Urinary bladder (tissue), 4 donors: Measurements from ENCODE around the gene PANX3. TPM values are rescaled to one million over a fixed set of nuclear protein-coding genes. Genes with fewer than 3 reads are reported as not detected.

Source experiments
- DNase-seq: peaks from one replicate; pipeline ENCODE4 v3.0.0-alpha.2; 2015; ENCODE audit errors: extremely low spot score
- H3K27ac ChIP-seq: one replicate; pipeline ENCODE4 v1.5.1; 2013; ENCODE audit warnings: low read depth, mild to moderate bottlenecking, moderate library complexity
- H3K36me3 ChIP-seq: one replicate; pipeline ENCODE4 v1.6.1; 2013; ENCODE audit warnings: mild to moderate bottlenecking, moderate library complexity; ENCODE audit not compliant: insufficient read depth
- H3K4me1 ChIP-seq: one replicate; pipeline ENCODE4 v1.6.1; 2013; ENCODE audit warnings: mild to moderate bottlenecking, moderate library complexity; ENCODE audit not compliant: insufficient read depth
- H3K4me3 ChIP-seq: one replicate; pipeline ENCODE4 v1.5.1; 2013; ENCODE audit warnings: low read depth, low read length
- WGBS: extraction: QIAGEN DNeasy Blood & Tissue Kit; methylation state at CpG from one replicate; pipeline ENCODE4 v1.1.7; 2013; 5-methylcytosine and 5-hydroxymethylcytosine counted together
- polyA plus RNA-seq: library from polyadenylated mRNA; stranded (reverse); fragments of 200-250 nt; gene quantifications from one replicate; pipeline ENCODE4 v1.2.3, GENCODE V29; 2013
- total RNA-seq: library from RNA; depleted of rRNA; stranded (reverse); fragments of >200 nt; gene quantifications from one replicate; pipeline ENCODE4 v1.2.3, GENCODE V29; 2014
- donor health status: healthy with polysubstance abuse.
- donor health status: healthy.

PANX3 gene
- total and polyA plus RNA-seq, 2 donors, result not detected

GRCh38 chr11:124627546-124627945 is 16.3 kb downstream of the PANX3 start:
- peaks cover 6% of the 10 kb centered on the region for H3K36me3 ChIP-seq

GRCh38 chr11:124629961-124630360 is 18.7 kb downstream of the PANX3 start:
- Histone ChIP-seq H3K4me3 (no peak overlapping the region), H3K4me1 (no peaks in the 10 kb centered on the region), H3K27ac (no peak overlapping the region), H3K36me3 (peaks cover 8% of the 10 kb centered on the region)
- no peak for DNase-seq
- 80% methylated on average over 4 of the region's 4 CpGs for WGBS

More at GRCh38 chr11:124627546-124627945, 16.3 kb downstream of the PANX3 start:
- WGBS, result 92% methylated on average over 5 of the region's 5 CpGs
- H3K4me1 ChIP-seq, result no peaks in the 10 kb centered on the region
- H3K27ac ChIP-seq, result no peak overlapping the region
- no peak overlapping the region for H3K4me3 ChIP-seq
- no peak for DNase-seq

- WGBS, result 91% methylated on average over 1 of the region's 1 CpG
- DNase-seq, result no peak
- Histone ChIP-seq H3K27ac (no peak overlapping the region), H3K4me3 (no peak overlapping the region), H3K36me3 (peaks cover 6% of the 10 kb centered on the region), H3K4me1 (no peaks in the 10 kb centered on the region)
These were observed 22.1 kb downstream of the PANX3 start for GRCh38 chr11:124633355-124633754.

GRCh38 chr11:124635932-124636331 is 24.7 kb downstream of the PANX3 start:
- no peak overlapping the region for H3K27ac ChIP-seq
- WGBS, result 74% methylated on average over 3 of the region's 3 CpGs
- no peak for DNase-seq
- H3K36me3 ChIP-seq, result peaks cover 4% of the 10 kb centered on the region
- H3K4me1 ChIP-seq, result no peaks in the 10 kb centered on the region
- H3K4me3 ChIP-seq, result no peak overlapping the region

GRCh38 chr11:124638500-124638899 is 27.3 kb downstream of the PANX3 start:
- Histone ChIP-seq H3K4me3 (no peak overlapping the region), H3K36me3 (no peaks in the 10 kb centered on the region), H3K27ac (no peak overlapping the region), H3K4me1 (no peaks in the 10 kb centered on the region)
- DNase-seq, result no peak
- 75% methylated on average over 3 of the region's 3 CpGs for WGBS

- no peaks in the 10 kb centered on the region for H3K36me3 ChIP-seq
- no peak overlapping the region for H3K27ac ChIP-seq
- no peak overlapping the region for H3K4me3 ChIP-seq
- H3K4me1 ChIP-seq, result no peaks in the 10 kb centered on the region
- no peak for DNase-seq
- 86% methylated on average over 1 of the region's 1 CpG for WGBS
These were observed 28.0 kb downstream of the PANX3 start for GRCh38 chr11:124639186-124639585.

GRCh38 chr11:124640666-124641065 is 29.4 kb downstream of the PANX3 start:
- no peak for DNase-seq
- Histone ChIP-seq H3K36me3 (no peaks in the 10 kb centered on the region), H3K4me1 (no peaks in the 10 kb centered on the region), H3K27ac (no peak overlapping the region), H3K4me3 (no peak overlapping the region)
- WGBS, result 84% methylated on average over 5 of the region's 5 CpGs

- H3K4me3 ChIP-seq, result no peak overlapping the region
- 91% methylated on average over 3 of the region's 3 CpGs for WGBS
- no peaks in the 10 kb centered on the region for H3K36me3 ChIP-seq
- no peaks in the 10 kb centered on the region for H3K4me1 ChIP-seq
- no peak overlapping the region for H3K27ac ChIP-seq
- DNase-seq, result no peak
These were observed 31.4 kb downstream of the PANX3 start for GRCh38 chr11:124642628-124643027.

- Histone ChIP-seq H3K4me3 (no peak overlapping the region), H3K36me3 (no peaks in the 10 kb centered on the region), H3K4me1 (no peaks in the 10 kb centered on the region), H3K27ac (no peak overlapping the region)
- no peak for DNase-seq
- 81% methylated on average over 10 of the region's 10 CpGs for WGBS
These were observed 31.9 kb downstream of the PANX3 start for GRCh38 chr11:124643042-124643604.

GRCh38 chr11:124643605-124644425 is 32.6 kb downstream of the PANX3 start:
- DNase-seq, result no peak
- 28% methylated on average over 3 of the region's 3 CpGs for WGBS
- H3K27ac ChIP-seq, result no peak overlapping the region
- H3K36me3 ChIP-seq, result peaks cover 2% of the 10 kb centered on the region
- H3K4me1 ChIP-seq, result no peaks in the 10 kb centered on the region
- no peak overlapping the region for H3K4me3 ChIP-seq

GRCh38 chr11:124644426-124645280 is 33.4 kb downstream of the PANX3 start:
- Histone ChIP-seq H3K27ac (no peak overlapping the region), H3K36me3 (peaks cover 2% of the 10 kb centered on the region), H3K4me3 (no peak overlapping the region), H3K4me1 (no peaks in the 10 kb centered on the region)
- WGBS, result 21% methylated on average over 16 of the region's 16 CpGs
- peak; percentile 20 for DNase-seq

GRCh38 chr11:124646148-124646547 is 34.9 kb downstream of the PANX3 start:
- no peak for DNase-seq
- H3K36me3 ChIP-seq, result peaks cover 2% of the 10 kb centered on the region
- 75% methylated on average over 3 of the region's 3 CpGs for WGBS

GRCh38 chr11:124648610-124649009 is 37.4 kb downstream of the PANX3 start:
- H3K4me1 ChIP-seq, result no peaks in the 10 kb centered on the region
- 68% methylated on average over 6 of the region's 6 CpGs for WGBS
- H3K27ac ChIP-seq, result no peak overlapping the region
- H3K36me3 ChIP-seq, result peaks cover 2% of the 10 kb centered on the region
- no peak for DNase-seq
- H3K4me3 ChIP-seq, result no peak overlapping the region

More at GRCh38 chr11:124646148-124646547, 34.9 kb downstream of the PANX3 start:
- Histone ChIP-seq H3K27ac (no peak overlapping the region), H3K4me3 (no peak overlapping the region), H3K4me1 (no peaks in the 10 kb centered on the region)
